H9 (cell line): ENCODE data around the gene TAPBPL. TPM values are rescaled to one million over a fixed set of nuclear protein-coding genes. Genes with fewer than 3 reads are reported as not detected.

Experiments
- DNase-seq: peaks from one replicate; pipeline ENCODE4 v3.0.0-alpha.2; 2017
- H2AFZ ChIP-seq: one replicate; pipeline ENCODE4 v1.6.1; 2013; ENCODE audit warnings: mild to moderate bottlenecking, low read length, control low read depth, moderate library complexity
- H2AK5ac ChIP-seq: 2 replicates; pipeline ENCODE4 v1.6.1; 2013; ENCODE audit warnings: low read length, control low read depth, mixed read lengths; ENCODE audit not compliant: insufficient read length
- H2BK120ac ChIP-seq: one replicate; pipeline ENCODE4 v1.6.1; 2013; ENCODE audit warnings: low read depth, mild to moderate bottlenecking, low read length, control low read depth, inconsistent platforms; ENCODE audit not compliant: poor library complexity, severe bottlenecking
- H2BK12ac ChIP-seq: 2 replicates; pipeline ENCODE4 v1.6.1; 2013; ENCODE audit warnings: low read length, control low read depth, mixed read lengths, low read depth; ENCODE audit not compliant: insufficient read length
- H2BK15ac ChIP-seq: 2 replicates; pipeline ENCODE4 v1.6.1; 2013; ENCODE audit warnings: low read depth, low read length, control low read depth
- H2BK20ac ChIP-seq: one replicate; pipeline ENCODE4 v1.6.1; 2013; ENCODE audit warnings: low read depth, mild to moderate bottlenecking, low read length, control low read depth, inconsistent platforms; ENCODE audit not compliant: poor library complexity, severe bottlenecking
- H2BK5ac ChIP-seq: 2 replicates; pipeline ENCODE4 v1.6.1; 2013; ENCODE audit warnings: low read length, control low read depth, mixed read lengths; ENCODE audit not compliant: insufficient read length
- H3K14ac ChIP-seq: 2 replicates; pipeline ENCODE4 v1.6.1; 2013; ENCODE audit warnings: low read length, control low read depth; ENCODE audit not compliant: insufficient read depth
- H3K18ac ChIP-seq: 2 replicates; pipeline ENCODE4 v1.6.1; 2013; ENCODE audit warnings: low read depth, mild to moderate bottlenecking, mixed read lengths, low read length, control low read depth; ENCODE audit not compliant: insufficient read length
- H3K23ac ChIP-seq: 2 replicates; pipeline ENCODE4 v1.6.1; 2013; ENCODE audit warnings: low read length, control low read depth, mixed read lengths, low read depth; ENCODE audit not compliant: insufficient read length
- H3K23me2 ChIP-seq: 2 replicates; pipeline ENCODE4 v1.6.1; 2013; ENCODE audit warnings: low read depth, mild to moderate bottlenecking, mixed read lengths, low read length, control low read depth; ENCODE audit not compliant: insufficient read length, poor library complexity, severe bottlenecking
- H3K27ac ChIP-seq: 2 replicates; pipeline ENCODE4 v1.5.1; 2013; ENCODE audit warnings: low read length, control low read depth, mixed read lengths, low read depth; ENCODE audit not compliant: insufficient read length
- H3K27me3 ChIP-seq: 2 replicates; pipeline ENCODE4 v1.6.1; 2013; ENCODE audit warnings: low read length, control low read depth, inconsistent platforms; ENCODE audit not compliant: insufficient read depth
- H3K4ac ChIP-seq: 2 replicates; pipeline ENCODE4 v1.6.1; 2013; ENCODE audit warnings: low read depth, mild to moderate bottlenecking, control low read depth, inconsistent platforms, low read length, moderate library complexity
- H3K4me1 ChIP-seq: 2 replicates; pipeline ENCODE4 v1.6.1; 2013; ENCODE audit warnings: low read length, control low read depth, inconsistent platforms; ENCODE audit not compliant: insufficient read depth
- H3K4me2 ChIP-seq: 2 replicates; pipeline ENCODE4 v1.6.1; 2013; ENCODE audit warnings: low read length, control low read depth, mixed read lengths; ENCODE audit not compliant: insufficient read length, insufficient read depth
- H3K56ac ChIP-seq: 2 replicates; pipeline ENCODE4 v1.6.1; 2013; ENCODE audit warnings: low read depth, mild to moderate bottlenecking, mixed read lengths, low read length, control low read depth; ENCODE audit not compliant: insufficient read length
- H3K79me1 ChIP-seq: 2 replicates; pipeline ENCODE4 v1.6.1; 2013; ENCODE audit warnings: low read depth, mild to moderate bottlenecking, moderate library complexity, low read length, control low read depth, inconsistent platforms; ENCODE audit not compliant: insufficient read depth, poor library complexity, severe bottlenecking
- H3K79me2 ChIP-seq: 2 replicates; pipeline ENCODE4 v1.6.1; 2013; ENCODE audit warnings: low read length, control low read depth, inconsistent platforms; ENCODE audit not compliant: insufficient read depth
- H3K9ac ChIP-seq: 2 replicates; pipeline ENCODE4 v1.6.1; 2013; ENCODE audit warnings: low read length, control low read depth, mixed read lengths; ENCODE audit not compliant: insufficient read length; ENCODE audit errors: extremely low read depth
- H3K9me3 ChIP-seq: one replicate; pipeline ENCODE4 v1.6.1; 2013; ENCODE audit warnings: low read depth, low read length, inconsistent platforms; ENCODE audit not compliant: control insufficient read depth
- H3T11ph ChIP-seq: one replicate; pipeline ENCODE4 v1.6.1; 2013; ENCODE audit warnings: mild to moderate bottlenecking, low read length, control low read depth, inconsistent platforms
- H4K20me1 ChIP-seq: one replicate; pipeline ENCODE4 v1.6.1; 2013; ENCODE audit not compliant: control insufficient read depth, insufficient read length, insufficient read depth
- H4K5ac ChIP-seq: 2 replicates; pipeline ENCODE4 v1.6.1; 2013; ENCODE audit warnings: low read depth, mild to moderate bottlenecking, mixed read lengths, low read length, control low read depth; ENCODE audit not compliant: insufficient read length
- H4K8ac ChIP-seq: replicated peaks from 2 replicates; pipeline ENCODE4 v1.6.1; 2013; ENCODE audit warnings: low read length, control low read depth, mixed read lengths, low read depth; ENCODE audit not compliant: insufficient read length
- H4K91ac ChIP-seq: 2 replicates; pipeline ENCODE4 v1.6.1; 2013; ENCODE audit warnings: low read depth, mild to moderate bottlenecking, moderate library complexity, mixed read lengths, low read length, control low read depth; ENCODE audit not compliant: insufficient read length
- H3K27ac Mint-ChIP-seq, 3 experiments: 2 replicates in 2 of 3; 3 replicates in 1 of 3; pipeline ENCODE4 v1.8.0; 2020 to 2021; ENCODE audit warnings: mixed read lengths in 3 of 3, mild to moderate bottlenecking in 1 of 3, moderate library complexity in 1 of 3
- H3K27me3 Mint-ChIP-seq: 2 replicates; pipeline ENCODE4 v1.8.0; 2021; ENCODE audit warnings: low read depth, mild to moderate bottlenecking, moderate library complexity, mixed read lengths
- H3K36me3 Mint-ChIP-seq, 3 experiments: 2 replicates in 2 of 3; 3 replicates in 1 of 3; pipeline ENCODE4 v1.8.0; 2020 to 2021; ENCODE audit warnings: low read depth in 3 of 3, mixed read lengths in 3 of 3; ENCODE audit not compliant: insufficient read depth in 1 of 3
- H3K4me1 Mint-ChIP-seq, 2 experiments: 2 replicates each; pipeline ENCODE4 v1.8.0; 2020; ENCODE audit warnings: mixed read lengths in 2 of 2
- H3K4me3 Mint-ChIP-seq, 2 experiments: 2 replicates in 1 of 2; 3 replicates in 1 of 2; pipeline ENCODE4 v1.8.0; 2020 to 2021; ENCODE audit warnings: mild to moderate bottlenecking in 2 of 2, mixed read lengths in 2 of 2, moderate library complexity in 1 of 2
- H3K9me3 Mint-ChIP-seq, 2 experiments: 2 replicates in 1 of 2; 3 replicates in 1 of 2; pipeline ENCODE4 v1.8.0; 2020; ENCODE audit warnings: mild to moderate bottlenecking in 2 of 2, mixed read lengths in 2 of 2, moderate library complexity in 1 of 2
- WGBS: extraction: QIAGEN DNeasy Blood & Tissue Kit; methylation state at CpG from one replicate; pipeline ENCODE4 v1.1.7; 2013; ENCODE audit warnings: missing lambda C conversion rate, low lambda C conversion rate, mixed read lengths; ENCODE audit not compliant: insufficient read length; ENCODE audit errors: extremely low coverage; 5-methylcytosine and 5-hydroxymethylcytosine counted together
- total RNA-seq: library from RNA; stranded (reverse); gene quantifications from 2 replicates; pipeline ENCODE4 v1.2.1, GENCODE V29; 2021
- TF ChIP-seq, protein P1 (sequence below): fragments of 200-600 bp; sonication (generic); conservative IDR thresholded peaks from 3 replicates; pipeline ENCODE4 v1.8.0; 2021; ENCODE audit warnings: antibody characterized with exemption, mild to moderate bottlenecking

TAPBPL gene
- total RNA-seq, 1 experiment from 2014 or later = 1.4 TPM

DNA sequence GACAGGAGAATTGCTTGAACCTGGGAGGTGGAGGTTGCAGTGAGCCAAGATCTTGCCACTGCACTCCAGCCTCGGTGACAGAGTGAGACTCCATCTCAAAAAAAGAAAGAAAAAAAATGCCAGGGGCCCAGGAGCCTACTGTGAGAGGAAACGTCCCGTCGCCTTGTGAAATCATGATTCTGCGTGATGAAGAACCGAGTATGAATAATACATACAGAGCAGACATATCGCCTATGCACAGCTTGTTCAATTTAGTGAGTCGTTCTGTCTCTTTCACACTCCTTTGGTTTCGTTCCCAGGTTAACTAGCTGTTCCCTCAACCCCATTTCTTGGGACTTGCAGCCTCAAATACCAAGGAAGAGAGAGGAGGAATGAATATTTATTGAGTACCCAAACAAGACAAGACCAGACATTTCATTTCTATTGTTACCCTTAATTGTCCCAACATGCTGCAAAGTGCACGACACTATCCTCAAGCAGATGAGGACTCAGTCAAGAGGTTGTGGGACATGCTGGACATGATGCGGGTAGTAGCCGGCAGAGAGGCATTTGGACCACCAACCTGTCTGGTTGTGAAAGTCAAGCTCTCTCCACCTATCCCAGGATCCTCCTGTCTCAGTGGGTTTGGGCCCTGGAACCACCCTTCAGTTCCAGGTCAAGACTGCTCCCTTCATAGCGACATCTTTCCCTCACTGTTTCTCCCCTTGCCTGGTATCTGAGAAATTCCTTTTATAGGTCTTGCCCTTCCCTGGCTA, 15.7 kb upstream of the TAPBPL start:
- no peak overlapping the region for H3K4me3 Mint-ChIP-seq
- H2AK5ac ChIP-seq = no peak overlapping the region
- no peak overlapping the region for H3K9ac ChIP-seq
- no peak overlapping the region for H2AFZ ChIP-seq
- TF ChIP-seq, protein P1, sequence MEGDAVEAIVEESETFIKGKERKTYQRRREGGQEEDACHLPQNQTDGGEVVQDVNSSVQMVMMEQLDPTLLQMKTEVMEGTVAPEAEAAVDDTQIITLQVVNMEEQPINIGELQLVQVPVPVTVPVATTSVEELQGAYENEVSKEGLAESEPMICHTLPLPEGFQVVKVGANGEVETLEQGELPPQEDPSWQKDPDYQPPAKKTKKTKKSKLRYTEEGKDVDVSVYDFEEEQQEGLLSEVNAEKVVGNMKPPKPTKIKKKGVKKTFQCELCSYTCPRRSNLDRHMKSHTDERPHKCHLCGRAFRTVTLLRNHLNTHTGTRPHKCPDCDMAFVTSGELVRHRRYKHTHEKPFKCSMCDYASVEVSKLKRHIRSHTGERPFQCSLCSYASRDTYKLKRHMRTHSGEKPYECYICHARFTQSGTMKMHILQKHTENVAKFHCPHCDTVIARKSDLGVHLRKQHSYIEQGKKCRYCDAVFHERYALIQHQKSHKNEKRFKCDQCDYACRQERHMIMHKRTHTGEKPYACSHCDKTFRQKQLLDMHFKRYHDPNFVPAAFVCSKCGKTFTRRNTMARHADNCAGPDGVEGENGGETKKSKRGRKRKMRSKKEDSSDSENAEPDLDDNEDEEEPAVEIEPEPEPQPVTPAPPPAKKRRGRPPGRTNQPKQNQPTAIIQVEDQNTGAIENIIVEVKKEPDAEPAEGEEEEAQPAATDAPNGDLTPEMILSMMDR = no peak
- no peaks in the 10 kb centered on the region for H3K23me2 ChIP-seq
- no peak overlapping the region for H3T11ph ChIP-seq
- no peak for DNase-seq
- H3K36me3 Mint-ChIP-seq = no peaks in the 10 kb centered on the region; a peak in 1 of 7 replicates
- H3K4me1 Mint-ChIP-seq = peaks cover 13 to 23% of the 10 kb centered on the region in 2 experiments
- WGBS = no CpG with 5 or more reads among the region's 13 CpGs
- no peaks in the 10 kb centered on the region; the same call in 1 of the 2 replicates for H3K27me3 ChIP-seq
- H3K27ac ChIP-seq = no peak overlapping the region
- no peak overlapping the region for H3K56ac ChIP-seq
- no peak overlapping the region for H3K27ac Mint-ChIP-seq
- no peak overlapping the region for H3K14ac ChIP-seq
- H3K9me3 Mint-ChIP-seq = 0 out of 5 replicates have a peak, but pooled peaks cover 0 to 2% of the 10 kb centered on the region in 2 experiments
- no peak overlapping the region for H4K8ac ChIP-seq
- H3K4me1 ChIP-seq = no peaks in the 10 kb centered on the region
- no peak overlapping the region for H4K91ac ChIP-seq
- H3K27me3 Mint-ChIP-seq = no peaks in the 10 kb centered on the region; the same call in 1 of the 2 replicates
- no peak overlapping the region for H2BK5ac ChIP-seq
- no peak overlapping the region for H2BK20ac ChIP-seq
- no peak overlapping the region for H3K4me2 ChIP-seq
- no peaks in the 10 kb centered on the region for H4K20me1 ChIP-seq
- H3K23ac ChIP-seq = no peak overlapping the region
- no peak overlapping the region for H2BK12ac ChIP-seq
- no peak overlapping the region for H2BK15ac ChIP-seq
- H2BK120ac ChIP-seq = no peak overlapping the region
- no peaks in the 10 kb centered on the region for H3K9me3 ChIP-seq
- H3K18ac ChIP-seq = no peak overlapping the region
- H3K79me1 ChIP-seq = no peaks in the 10 kb centered on the region
- no peak overlapping the region for H4K5ac ChIP-seq
- no peaks in the 10 kb centered on the region for H3K79me2 ChIP-seq
- H3K4ac ChIP-seq = no peak overlapping the region
